ENCODE results near the gene CPHXL2.
A peak's percentile ranks its signal among the peaks of the same experiment; 100 is the strongest.

The CPHXL2 gene

DNA sequence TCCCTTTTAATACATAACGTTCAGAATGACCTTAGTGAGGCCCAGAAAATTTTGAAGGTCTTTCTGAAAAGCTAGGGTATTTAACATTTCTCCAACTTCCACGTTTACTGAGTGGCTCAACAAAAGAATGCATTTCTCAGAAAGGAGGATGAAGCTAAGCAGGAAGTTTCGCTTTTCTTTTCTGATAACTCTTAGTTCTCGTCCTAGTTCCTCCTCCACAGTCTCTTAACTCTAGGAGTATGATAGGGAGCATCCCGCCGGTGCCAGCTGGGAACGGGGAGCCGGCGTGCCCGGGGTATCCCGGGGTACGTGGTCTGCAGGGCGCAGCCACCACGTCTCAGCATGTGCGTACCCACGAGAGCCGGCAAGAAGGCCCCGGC is 29.7 kb downstream of the CPHXL2 start:
- peak overlapping the region; percentile 66 for H3K4me3 ChIP-seq (ENCODE audit: low read depth, low read length)
- no peak for DNase-seq (ENCODE audit: low read depth)
- TF ChIP-seq, protein P1, sequence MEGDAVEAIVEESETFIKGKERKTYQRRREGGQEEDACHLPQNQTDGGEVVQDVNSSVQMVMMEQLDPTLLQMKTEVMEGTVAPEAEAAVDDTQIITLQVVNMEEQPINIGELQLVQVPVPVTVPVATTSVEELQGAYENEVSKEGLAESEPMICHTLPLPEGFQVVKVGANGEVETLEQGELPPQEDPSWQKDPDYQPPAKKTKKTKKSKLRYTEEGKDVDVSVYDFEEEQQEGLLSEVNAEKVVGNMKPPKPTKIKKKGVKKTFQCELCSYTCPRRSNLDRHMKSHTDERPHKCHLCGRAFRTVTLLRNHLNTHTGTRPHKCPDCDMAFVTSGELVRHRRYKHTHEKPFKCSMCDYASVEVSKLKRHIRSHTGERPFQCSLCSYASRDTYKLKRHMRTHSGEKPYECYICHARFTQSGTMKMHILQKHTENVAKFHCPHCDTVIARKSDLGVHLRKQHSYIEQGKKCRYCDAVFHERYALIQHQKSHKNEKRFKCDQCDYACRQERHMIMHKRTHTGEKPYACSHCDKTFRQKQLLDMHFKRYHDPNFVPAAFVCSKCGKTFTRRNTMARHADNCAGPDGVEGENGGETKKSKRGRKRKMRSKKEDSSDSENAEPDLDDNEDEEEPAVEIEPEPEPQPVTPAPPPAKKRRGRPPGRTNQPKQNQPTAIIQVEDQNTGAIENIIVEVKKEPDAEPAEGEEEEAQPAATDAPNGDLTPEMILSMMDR (IDR thresholded peaks at IDR 0.05; ENCODE audit: insufficient read depth, low read depth, low read length, missing control alignments) = no peak

DNA sequence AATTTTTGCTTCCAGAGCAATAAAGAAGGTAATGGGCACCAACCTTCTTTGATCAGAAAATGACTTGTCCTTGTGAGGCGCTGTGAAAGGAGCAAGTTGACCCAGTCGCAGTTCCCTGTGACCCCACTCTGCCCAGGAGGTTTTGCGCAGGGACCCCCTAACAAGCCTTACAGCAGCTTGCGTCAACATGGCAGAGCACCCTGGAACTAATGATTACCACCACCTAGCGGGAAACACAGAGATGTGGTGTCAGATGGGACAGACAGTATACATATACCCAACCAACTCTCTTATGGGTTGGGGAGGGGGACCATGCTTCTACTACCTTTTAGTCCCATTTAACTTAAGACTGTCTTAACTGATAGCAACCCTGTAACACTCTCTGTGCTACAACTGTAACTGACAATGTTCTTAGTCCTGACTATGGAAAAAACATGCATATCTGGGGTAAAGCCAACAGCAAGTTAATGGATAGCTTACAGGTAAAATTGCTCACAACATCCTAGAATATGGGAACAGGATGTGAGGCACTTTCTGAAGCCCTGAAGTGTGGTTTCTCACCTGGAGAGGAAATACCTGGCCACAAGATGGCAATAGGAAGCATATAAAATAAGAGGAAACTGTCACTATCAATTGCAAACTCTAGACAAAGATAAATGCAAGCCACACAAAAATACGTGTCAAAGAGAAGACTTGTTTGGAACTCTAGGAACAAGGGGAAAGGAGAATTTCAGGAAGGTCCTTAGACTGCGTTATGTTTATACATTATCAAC is 32.4 kb downstream of the CPHXL2 start:
- TF ChIP-seq, protein P1 (IDR thresholded peaks at IDR 0.05; ENCODE audit: insufficient read depth, low read depth, low read length, missing control alignments) = no peak
- no peak for DNase-seq (ENCODE audit: low read depth)
- no peak overlapping the region for H3K4me3 ChIP-seq (ENCODE audit: low read depth, low read length)

DNA sequence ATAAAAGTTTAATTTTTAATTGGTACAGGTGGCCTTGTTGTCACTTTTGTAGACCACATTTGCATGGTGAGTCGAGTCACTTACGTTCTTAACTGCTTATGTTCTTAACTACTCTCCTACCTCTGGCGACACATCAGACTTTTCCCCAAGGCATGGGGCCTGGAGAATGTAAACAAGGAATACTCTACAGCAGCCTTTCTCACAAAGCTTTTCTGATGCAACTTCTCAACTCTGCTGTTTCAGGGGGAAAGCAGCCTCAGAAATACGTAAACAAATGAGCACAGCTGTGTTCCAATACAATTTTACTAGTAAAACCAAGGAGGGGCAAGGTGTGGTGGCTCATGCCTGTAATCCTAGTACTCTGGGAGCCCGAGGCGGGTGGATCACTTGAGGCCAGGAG is 36.2 kb downstream of the CPHXL2 start:
- no peak overlapping the region for H3K4me3 ChIP-seq (ENCODE audit: low read depth, low read length)
- DNase-seq (ENCODE audit: low read depth) = no peak
- TF ChIP-seq, protein P1 (IDR thresholded peaks at IDR 0.05; ENCODE audit: insufficient read depth, low read depth, low read length, missing control alignments) = no peak

DNA sequence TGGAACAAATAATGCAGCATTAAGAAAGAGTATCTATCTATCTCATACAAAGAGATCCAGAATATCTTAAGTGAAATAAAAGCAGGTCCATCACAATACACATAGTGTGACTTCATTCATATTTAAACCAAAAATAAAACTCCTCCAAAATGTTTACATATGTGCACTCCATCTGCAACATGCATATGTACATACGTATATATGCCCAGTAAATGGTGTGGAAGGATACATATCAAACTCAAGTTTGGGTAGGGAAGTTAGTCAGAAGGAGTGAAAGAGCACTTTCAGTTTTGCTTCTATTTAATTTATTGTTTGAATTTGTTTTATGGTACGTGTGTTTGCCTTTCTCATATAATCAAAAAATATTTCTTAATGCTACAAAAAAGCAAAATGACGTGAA is 41.8 kb downstream of the CPHXL2 start:
- no peak for DNase-seq (ENCODE audit: low read depth)
- TF ChIP-seq, protein P1 (IDR thresholded peaks at IDR 0.05; ENCODE audit: insufficient read depth, low read depth, low read length, missing control alignments) = no peak
- H3K4me3 ChIP-seq (ENCODE audit: low read depth, low read length) = no peak overlapping the region

DNA sequence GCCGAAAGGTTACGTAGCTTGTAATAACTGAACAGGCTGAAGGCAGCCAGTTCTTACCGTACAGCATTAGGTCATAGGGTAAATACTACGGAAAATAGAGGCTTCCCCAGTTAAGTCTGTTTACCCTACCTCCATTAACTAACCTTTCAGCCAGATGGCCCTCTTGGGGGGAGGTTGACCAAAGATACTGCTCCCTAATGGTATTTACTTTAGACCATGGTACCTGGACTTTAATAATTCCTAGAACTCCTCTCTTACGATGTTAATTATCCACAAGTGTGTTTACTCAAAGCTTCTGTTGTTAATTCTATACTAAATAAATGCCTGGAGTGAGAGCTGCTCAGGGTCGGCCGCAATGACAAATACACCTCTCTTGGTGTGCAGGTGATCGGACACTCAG is 44.0 kb downstream of the CPHXL2 start:
- no peak for DNase-seq (ENCODE audit: low read depth)
- TF ChIP-seq, protein P1 (IDR thresholded peaks at IDR 0.05; ENCODE audit: insufficient read depth, low read depth, low read length, missing control alignments) = no peak
- H3K4me3 ChIP-seq (ENCODE audit: low read depth, low read length) = no peak overlapping the region

DNA sequence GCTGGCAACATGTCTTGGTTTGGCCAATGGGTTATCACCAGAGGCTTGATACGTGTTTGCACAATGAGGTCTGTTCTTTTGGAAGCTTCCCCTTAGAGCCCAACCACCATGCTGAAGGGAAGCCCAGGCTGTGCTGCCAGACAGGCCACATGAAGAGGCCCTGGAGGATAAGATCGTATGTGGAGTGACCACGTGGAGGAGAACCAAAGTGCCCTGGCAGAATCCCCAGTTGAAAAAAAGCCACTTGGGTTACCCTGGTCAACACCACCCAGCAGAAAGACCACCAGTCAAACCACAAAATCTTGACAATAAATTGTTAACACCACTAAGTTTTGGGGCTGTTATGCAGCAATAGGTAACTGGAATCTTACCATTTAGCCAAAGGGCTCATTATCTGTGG is 46.8 kb downstream of the CPHXL2 start:
- no peak overlapping the region for H3K4me3 ChIP-seq (ENCODE audit: low read depth, low read length)
- TF ChIP-seq, protein P1 (IDR thresholded peaks at IDR 0.05; ENCODE audit: insufficient read depth, low read depth, low read length, missing control alignments) = no peak
- no peak for DNase-seq (ENCODE audit: low read depth)

DNA sequence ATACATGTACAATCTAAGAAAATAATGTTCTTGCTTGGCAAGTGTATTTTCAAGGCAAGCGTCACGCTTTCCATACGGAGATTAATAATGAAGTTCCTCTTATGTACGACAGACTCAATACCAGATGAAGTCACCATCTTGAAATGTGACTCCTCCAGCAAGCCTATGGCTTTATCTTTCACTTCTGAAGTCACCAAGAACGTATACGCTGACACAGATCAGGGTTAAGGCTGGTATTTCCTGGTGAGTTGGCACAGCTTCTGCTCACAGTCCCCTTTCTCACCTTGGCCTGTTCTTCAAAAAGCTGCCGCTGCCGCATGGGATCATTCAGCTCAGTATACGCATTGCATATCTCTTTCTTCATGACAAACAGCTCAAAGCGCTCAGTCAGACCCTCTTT is 47.7 kb downstream of the CPHXL2 start:
- no peak for DNase-seq (ENCODE audit: low read depth)
- TF ChIP-seq, protein P1 (IDR thresholded peaks at IDR 0.05; ENCODE audit: insufficient read depth, low read depth, low read length, missing control alignments) = no peak
- H3K4me3 ChIP-seq (ENCODE audit: low read depth, low read length) = no peak overlapping the region

Data from GM12865 (cell line).